ENCODE data around the gene SERTAD4.
"Not testable (repeated sequence)": the region's sequence is repeated elsewhere in the genome, so short reads cannot be mapped to it uniquely, and the experiment has no call there.

Gene SERTAD4

GRCh38 chr1:210259561-210259960 lies 27.0 kb downstream of the SERTAD4 start:
- DNase-seq (ENCODE audit: low read depth in 2 of 2) = no peak

GRCh38 chr1:210260096-210260495 lies 27.5 kb downstream of the SERTAD4 start:
- DNase-seq (ENCODE audit: low read depth in 2 of 2) = no peak

- no peak for DNase-seq (ENCODE audit: low read depth in 2 of 2)
These were observed 29.7 kb downstream of the SERTAD4 start for GRCh38 chr1:210262167-210262896.

GRCh38 chr1:210262897-210263272 lies 30.3 kb downstream of the SERTAD4 start:
- no peak for DNase-seq (ENCODE audit: low read depth in 2 of 2)

- no peak for DNase-seq (ENCODE audit: low read depth in 2 of 2)
These were observed 31.4 kb downstream of the SERTAD4 start for GRCh38 chr1:210263963-210264362.

GRCh38 chr1:210264496-210265380 lies 32.1 kb downstream of the SERTAD4 start:
- no peak for DNase-seq (ENCODE audit: low read depth in 2 of 2)

- not testable (repeated sequence) for DNase-seq (ENCODE audit: low read depth in 2 of 2)
These were observed 32.9 kb downstream of the SERTAD4 start for GRCh38 chr1:210265392-210265955.

GRCh38 chr1:210269981-210270380 lies 37.4 kb downstream of the SERTAD4 start:
- no peak for DNase-seq (ENCODE audit: low read depth in 2 of 2)

GRCh38 chr1:210272666-210273065 lies 40.1 kb downstream of the SERTAD4 start:
- no peak for DNase-seq (ENCODE audit: low read depth in 2 of 2)

- no peak for DNase-seq (ENCODE audit: low read depth in 2 of 2)
These were observed 47.6 kb downstream of the SERTAD4 start for GRCh38 chr1:210280221-210280620.

GRCh38 chr1:210288116-210288515 lies 55.5 kb downstream of the SERTAD4 start:
- no peak for DNase-seq (ENCODE audit: low read depth in 2 of 2)

GRCh38 chr1:210289248-210289647 lies 56.7 kb downstream of the SERTAD4 start:
- no peak for DNase-seq (ENCODE audit: low read depth in 2 of 2)

- DNase-seq (ENCODE audit: low read depth in 2 of 2) = no peak
These were observed 58.6 kb downstream of the SERTAD4 start for GRCh38 chr1:210291081-210291764.

- DNase-seq (ENCODE audit: low read depth in 2 of 2) = no peak
These were observed 59.2 kb downstream of the SERTAD4 start for GRCh38 chr1:210291786-210292230.

- peak; percentile 32 to 40 for DNase-seq (ENCODE audit: low read depth in 2 of 2)
These were observed 59.8 kb downstream of the SERTAD4 start for GRCh38 chr1:210292231-210292871.

GRCh38 chr1:210293171-210293607 lies 60.6 kb downstream of the SERTAD4 start:
- DNase-seq (ENCODE audit: low read depth in 2 of 2) = no peak

GRCh38 chr1:210294999-210295745 lies 62.6 kb downstream of the SERTAD4 start:
- DNase-seq (ENCODE audit: low read depth in 2 of 2) = no peak

All from stimulated activated CD4-positive, alpha-beta T cell treated with anti-CD3 and anti-CD28 coated beads, Interleukin-4, amount 100 ng/mL, for 48 hours (primary cell).